ENCODE measurements around the gene SMC6. TPM values are rescaled to one million over a fixed set of nuclear protein-coding genes. Genes with fewer than 3 reads are reported as not detected.
A peak's percentile ranks its signal among the peaks of the same experiment; 100 is the strongest.

Gene SMC6
- total RNA-seq, 1 donor from 2014 or later, result 127 TPM

GRCh38 chr2:17799301-17800120 lies 45.9 kb upstream of the SMC6 start:
- ChIA-PET POLR2A (interaction anchor here (1.0 to 7.7 kb wide), 3 partner anchors 14 to 44 kb away, joined by 3 to 118 read pairs (median 18); partner anchors contain the start of genes GEN1 and SMC6), CTCF (no interaction called here)
- Mint-ChIP-seq H3K36me3 (ENCODE audit: low read depth) (no peaks in the 10 kb centered on the region), H3K4me1 (peaks cover 60% of the 10 kb centered on the region), H3K27ac (peak overlapping the region; percentile 75), H3K4me3 (peak overlapping the region; percentile 48), H3K27me3 (no peaks in the 10 kb centered on the region), H3K9me3 (no peaks in the 10 kb centered on the region)
- ATAC-seq (ENCODE audit: low read depth) (no peak), DNase-seq (no peak)
- TF ChIP-seq CTCF (IDR thresholded peaks at IDR 0.05), result no peak
- intact Hi-C loops (cut with micrococcal nuclease), result no loop called here

- H3K36me3 Mint-ChIP-seq (ENCODE audit: low read depth), result no peaks in the 10 kb centered on the region
- ATAC-seq (ENCODE audit: low read depth) (no peak), DNase-seq (no peak)
- no peak for TF ChIP-seq CTCF (IDR thresholded peaks at IDR 0.05)
- POLR2A ChIA-PET, result interaction anchor here (1.0 to 2.6 kb wide), 3 partner anchors 15 to 44 kb away, joined by 3 to 18 read pairs (median 5); partner anchors contain the start of genes GEN1 and SMC6
- H3K27ac Mint-ChIP-seq, result no peak overlapping the region
- no peak overlapping the region for H3K4me3 Mint-ChIP-seq
- intact Hi-C loops (cut with micrococcal nuclease), result no loop called here
- H3K9me3 Mint-ChIP-seq, result no peaks in the 10 kb centered on the region
- CTCF ChIA-PET, result no interaction called here
- H3K27me3 Mint-ChIP-seq, result no peaks in the 10 kb centered on the region
- peaks cover 53% of the 10 kb centered on the region for H3K4me1 Mint-ChIP-seq
These were observed 44.7 kb upstream of the SMC6 start for GRCh38 chr2:17798338-17798737.

GRCh38 chr2:17795309-17795708 lies 41.7 kb upstream of the SMC6 start:
- DNase-seq (no peak), ATAC-seq (ENCODE audit: low read depth) (no peak)
- no peaks in the 10 kb centered on the region for H3K27me3 Mint-ChIP-seq
- H3K4me3 Mint-ChIP-seq, result no peak overlapping the region
- H3K27ac Mint-ChIP-seq, result no peak overlapping the region
- ChIA-PET POLR2A (interaction anchor here (0.6 to 4.3 kb wide), 5 partner anchors 9 to 41 kb away, joined by 3 to 20 read pairs (median 9); partner anchors contain the start of genes GEN1 and SMC6), CTCF (no interaction called here)
- TF ChIP-seq CTCF (IDR thresholded peaks at IDR 0.05), result no peak
- intact Hi-C loops (cut with micrococcal nuclease), result no loop called here
- H3K9me3 Mint-ChIP-seq, result no peaks in the 10 kb centered on the region
- H3K4me1 Mint-ChIP-seq, result peaks cover 37% of the 10 kb centered on the region
- H3K36me3 Mint-ChIP-seq (ENCODE audit: low read depth), result no peaks in the 10 kb centered on the region

- intact Hi-C loops (cut with micrococcal nuclease), result loop anchor here (1.0 kb wide), 1 partner anchor 10 kb away; no protein-coding TSS in a partner anchor
- Mint-ChIP-seq H3K27me3 (no peaks in the 10 kb centered on the region), H3K27ac (no peak overlapping the region), H3K4me1 (peaks cover 26% of the 10 kb centered on the region), H3K4me3 (no peak overlapping the region), H3K36me3 (ENCODE audit: low read depth) (no peaks in the 10 kb centered on the region), H3K9me3 (no peaks in the 10 kb centered on the region)
- no peak for ATAC-seq (ENCODE audit: low read depth)
- no peak for TF ChIP-seq CTCF (IDR thresholded peaks at IDR 0.05)
- DNase-seq, result no peak
- ChIA-PET POLR2A (interaction anchor here (1.7 to 4.3 kb wide), 5 partner anchors 11 to 40 kb away, joined by 5 to 20 read pairs (median 6); partner anchors contain the start of genes GEN1 and SMC6), CTCF (no interaction called here)
These were observed 40.3 kb upstream of the SMC6 start for GRCh38 chr2:17793803-17794354.

GRCh38 chr2:17793296-17793695 lies 39.7 kb upstream of the SMC6 start:
- peaks cover 26% of the 10 kb centered on the region for H3K4me1 Mint-ChIP-seq
- ChIA-PET POLR2A (interaction anchor here (1.7 to 4.3 kb wide), 3 partner anchors 12 to 39 kb away, joined by 5 to 20 read pairs (median 6); partner anchors contain the start of genes GEN1 and SMC6), CTCF (interaction anchor here (0.7 kb wide), 1 partner anchor 34 kb away, joined by 3 read pairs; no protein-coding TSS in a partner anchor)
- H3K4me3 Mint-ChIP-seq, result no peak overlapping the region
- H3K27ac Mint-ChIP-seq, result peak overlapping the region; percentile 13
- ATAC-seq (ENCODE audit: low read depth) (no peak), DNase-seq (no peak)
- H3K36me3 Mint-ChIP-seq (ENCODE audit: low read depth), result no peaks in the 10 kb centered on the region
- H3K9me3 Mint-ChIP-seq, result no peaks in the 10 kb centered on the region
- TF ChIP-seq CTCF (IDR thresholded peaks at IDR 0.05), result no peak
- intact Hi-C loops (cut with micrococcal nuclease), result loop anchor here (1.0 kb wide), 1 partner anchor 11 kb away; no protein-coding TSS in a partner anchor
- no peaks in the 10 kb centered on the region for H3K27me3 Mint-ChIP-seq

Data from activated B cell treated with CpG ODN at 0.5 μM for 24 hours (primary cell).